ENCODE data around the gene OR5T2. TPM values are rescaled to one million over a fixed set of nuclear protein-coding genes. Genes with fewer than 3 reads are reported as not detected.

Gene OR5T2
- total RNA-seq = not detected

GRCh38 chr11:56234155-56234554 is at the start of gene OR5T2:
Gene OR5T2, minus strand, starts transcription at chr11:56234255. Its CDS starts 1,193 bp downstream, at chr11:56233062.

GRCh38 chr11:56273854-56274253 is 39.8 kb upstream of the OR5T2 start, which contains the start of gene OR5T1:
Gene OR5T1, plus strand, starts transcription at chr11:56274154. Its CDS starts 1,485 bp downstream, at chr11:56275639.

GRCh38 chr11:56251954-56252353 is 17.9 kb upstream of the OR5T2 start, which contains the start of gene OR5T3:
Gene OR5T3, plus strand, starts transcription at chr11:56252254. Its CDS starts 0 bp downstream, at chr11:56252254.

Other genes with a start within 250 kb of the OR5T2 start
- gene OR5F1, start 239.6 kb downstream of the OR5T2 start, total RNA-seq = not detected
- not detected for gene OR5AS1, start 206.6 kb downstream of the OR5T2 start, total RNA-seq
- gene OR8I2, start 140.9 kb downstream of the OR5T2 start, total RNA-seq = not detected
- not detected for gene OR8H2, start 130.6 kb downstream of the OR5T2 start, total RNA-seq
- not detected for gene OR8H3, start 111.9 kb downstream of the OR5T2 start, total RNA-seq
- gene OR8J3, start 94.1 kb downstream of the OR5T2 start, total RNA-seq = not detected
- gene OR8K5, start 73.9 kb downstream of the OR5T2 start, total RNA-seq = not detected
- gene OR5J2, start 57.6 kb downstream of the OR5T2 start, total RNA-seq = not detected
- gene OR5T3, start 18.0 kb upstream of the OR5T2 start, total RNA-seq = not detected
- gene OR5T1, start 39.9 kb upstream of the OR5T2 start, total RNA-seq = not detected
- gene OR8H1, start 58.0 kb upstream of the OR5T2 start, total RNA-seq = not detected
- not detected for gene OR8K3, start 80.9 kb upstream of the OR5T2 start, total RNA-seq
- not detected for gene OR8K1, start 111.8 kb upstream of the OR5T2 start, total RNA-seq
- not detected for gene OR8J1, start 120.0 kb upstream of the OR5T2 start, total RNA-seq
- not detected for gene OR8U1, start 141.4 kb upstream of the OR5T2 start, total RNA-seq
- gene OR5AL1, start 178.4 kb upstream of the OR5T2 start, total RNA-seq = not detected
- not detected for gene OR5M3, start 239.1 kb upstream of the OR5T2 start, total RNA-seq

Measured in camera-type eye (tissue), 1 donor.